ENCODE results near the gene APOBEC3F.
"Not testable (repeated sequence)": the region's sequence is repeated elsewhere in the genome, so short reads cannot be mapped to it uniquely, and the experiment has no call there.

Gene APOBEC3F

GRCh38 chr22:39026509-39027150 lies 14.0 kb upstream of the APOBEC3F start:
- no peak for DNase-seq (ENCODE audit: low spot score)

- no peak for DNase-seq (ENCODE audit: low spot score)
Observed at GRCh38 chr22:39027717-39028116, 12.9 kb upstream of the APOBEC3F start.

- no peak for DNase-seq (ENCODE audit: low spot score)
Observed at GRCh38 chr22:39028281-39028680, 12.4 kb upstream of the APOBEC3F start.

- no peak for DNase-seq (ENCODE audit: low spot score)
Observed at GRCh38 chr22:39029227-39029626, 11.4 kb upstream of the APOBEC3F start.

- no peak for DNase-seq (ENCODE audit: low spot score)
Observed at GRCh38 chr22:39030705-39031104, 10.0 kb upstream of the APOBEC3F start.

- not testable (repeated sequence) for DNase-seq (ENCODE audit: low spot score)
Observed at GRCh38 chr22:39031434-39032295, 9.0 kb upstream of the APOBEC3F start.

GRCh38 chr22:39037071-39037470 lies 3.6 kb upstream of the APOBEC3F start:
- DNase-seq (ENCODE audit: low spot score), result not testable (repeated sequence)

- DNase-seq (ENCODE audit: low spot score), result no peak
Observed at GRCh38 chr22:39039306-39040126, 1.1 kb upstream of the APOBEC3F start.

GRCh38 chr22:39040155-39040537 lies 518 bp upstream of the APOBEC3F start:
- not testable (repeated sequence) for DNase-seq (ENCODE audit: low spot score)

GRCh38 chr22:39041908-39042307 lies 1.2 kb downstream of the APOBEC3F start:
- no peak for DNase-seq (ENCODE audit: low spot score)

GRCh38 chr22:39043063-39043462 lies 2.4 kb downstream of the APOBEC3F start:
- DNase-seq (ENCODE audit: low spot score), result not testable (repeated sequence)

- not testable (repeated sequence) for DNase-seq (ENCODE audit: low spot score)
Observed at GRCh38 chr22:39045136-39045535, 4.5 kb downstream of the APOBEC3F start.

GRCh38 chr22:39049486-39049885 lies 8.8 kb downstream of the APOBEC3F start:
- not testable (repeated sequence) for DNase-seq (ENCODE audit: low spot score)

- not testable (repeated sequence) for DNase-seq (ENCODE audit: low spot score)
Observed at GRCh38 chr22:39051844-39052495, 11.3 kb downstream of the APOBEC3F start.

GRCh38 chr22:39055658-39056057 lies 15.0 kb downstream of the APOBEC3F start:
- DNase-seq (ENCODE audit: low spot score), result no peak

GRCh38 chr22:39061290-39061689 lies 20.6 kb downstream of the APOBEC3F start:
- not testable (repeated sequence) for DNase-seq (ENCODE audit: low spot score)

- DNase-seq (ENCODE audit: low spot score), result not testable (repeated sequence)
Observed at GRCh38 chr22:39061951-39062350, 21.3 kb downstream of the APOBEC3F start.

- DNase-seq (ENCODE audit: low spot score), result not testable (repeated sequence)
Observed at GRCh38 chr22:39063904-39064303, 23.2 kb downstream of the APOBEC3F start.

GRCh38 chr22:39066442-39067276 lies 26.0 kb downstream of the APOBEC3F start:
- DNase-seq (ENCODE audit: low spot score), result not testable (repeated sequence)

GRCh38 chr22:39068033-39068785 lies 27.5 kb downstream of the APOBEC3F start:
- DNase-seq (ENCODE audit: low spot score), result no peak

All from SK-N-DZ (cell line).